Natural killer cell (primary cell): Measurements from ENCODE around the gene RND3. TPM values are rescaled to one million over a fixed set of nuclear protein-coding genes. Genes with fewer than 3 reads are reported as not detected.

Source experiments
- ATAC-seq, 3 donors: fragments of 150-1000 bp in 2 of 3; fragments of 200-7000 bp in 1 of 3; cut with Tn5 transposase; 1 replicate in 1 of 3; 2 replicates in 2 of 3; pipeline ENCODE4 v1.10.0; 2021; ENCODE audit warnings: mild to moderate bottlenecking in 2 of 3, moderate library complexity in 2 of 3
- DNase-seq, 2 donors: peaks; one replicate each; pipeline versions ENCODE4 v3.0.0 to v3.0.0-alpha.2; 2013 to 2021; ENCODE audit warnings: mixed read lengths in 1 of 2
- H3K27ac ChIP-seq: one replicate; pipeline ENCODE4 v1.5.1; 2013; ENCODE audit warnings: mild to moderate bottlenecking, low read length
- H3K27me3 ChIP-seq: one replicate; pipeline ENCODE4 v1.6.1; 2013; ENCODE audit warnings: low read length; ENCODE audit not compliant: control insufficient read depth, insufficient read depth
- H3K36me3 ChIP-seq: one replicate; pipeline ENCODE4 v1.6.1; 2013; ENCODE audit warnings: low read length; ENCODE audit not compliant: control insufficient read depth, insufficient read depth
- H3K4me1 ChIP-seq: one replicate; pipeline ENCODE4 v1.6.1; 2013; ENCODE audit warnings: low read length; ENCODE audit not compliant: control insufficient read depth, insufficient read depth
- H3K4me3 ChIP-seq: one replicate; pipeline ENCODE4 v1.5.1; 2013; ENCODE audit warnings: low read length
- H3K9me3 ChIP-seq: one replicate; pipeline ENCODE4 v1.6.1; 2013; ENCODE audit warnings: low read length; ENCODE audit not compliant: control insufficient read depth, insufficient read depth
- H3K27ac Mint-ChIP-seq, 2 donors: one replicate each; pipeline ENCODE4 v1.8.0; 2022; ENCODE audit warnings: mild to moderate bottlenecking in 2 of 2, mixed read lengths in 2 of 2, moderate library complexity in 1 of 2
- H3K27me3 Mint-ChIP-seq, 2 donors: one replicate each; pipeline ENCODE4 v1.8.0; 2022; ENCODE audit warnings: low read depth in 2 of 2, mixed read lengths in 2 of 2
- H3K36me3 Mint-ChIP-seq: one replicate; pipeline ENCODE4 v1.8.0; 2022; ENCODE audit warnings: mixed read lengths
- H3K4me1 Mint-ChIP-seq, 2 donors: one replicate each; pipeline ENCODE4 v1.8.0; 2022; ENCODE audit warnings: mixed read lengths in 2 of 2
- H3K4me3 Mint-ChIP-seq: one replicate; pipeline ENCODE4 v1.8.0; 2022; ENCODE audit warnings: mild to moderate bottlenecking, moderate library complexity, mixed read lengths
- H3K9me3 Mint-ChIP-seq, 2 donors: one replicate each; pipeline ENCODE4 v1.8.0; 2022; ENCODE audit warnings: mixed read lengths in 2 of 2
- WGBS: methylation state at CpG from one replicate; pipeline ENCODE4 v1.1.7; 2013; ENCODE audit warnings: missing lambda C conversion rate; ENCODE audit not compliant: insufficient coverage; 5-methylcytosine and 5-hydroxymethylcytosine counted together
- intact Hi-C: fragments of 100-400 bp; cut with micrococcal nuclease; formaldehyde crosslinking; loops from one replicate; pipeline ENCODE4 v1.14.2; 2022
- total RNA-seq, 4 donors: library from RNA; stranded (reverse); fragments of 120-200 nt in 1 of 4; gene quantifications; one replicate each; pipeline versions ENCODE4 v1.2.3 to v1.2.4, GENCODE V29; 2013 to 2022
- TF ChIP-seq, protein P1 (sequence below): fragments of 200-600 bp; IDR thresholded peaks from one replicate; pipeline ENCODE4 v1.8.0; 2022; ENCODE audit warnings: antibody characterized with exemption

Gene RND3
- total RNA-seq, 3 donors from 2014 or later (not counting 1 experiment from before 2014, with no cell fraction given), result not detected

DNA sequence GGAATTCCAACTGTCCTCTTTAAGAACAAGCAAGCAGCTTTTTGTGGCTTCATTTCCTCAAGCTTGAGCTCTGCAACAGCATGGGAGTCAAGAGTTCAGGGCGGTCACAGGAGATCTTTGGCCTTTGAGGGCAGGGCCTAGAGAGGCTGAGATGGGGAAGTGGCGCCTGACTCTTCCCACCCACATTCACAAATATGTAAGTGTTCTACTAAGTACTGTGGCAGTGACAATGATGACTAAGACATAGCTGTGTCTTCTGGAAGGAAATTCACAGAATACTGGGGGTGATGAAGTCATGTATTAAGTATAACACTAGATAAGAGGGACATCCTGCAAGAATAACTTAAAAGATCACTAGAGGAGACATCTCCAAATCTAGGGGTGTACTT, 15.0 kb downstream of the RND3 start:
- no peak overlapping the region for H3K4me3 ChIP-seq
- no CpG with 5 or more reads among the region's 2 CpGs for WGBS
- Mint-ChIP-seq H3K27ac (no peak overlapping the region), H3K27me3 (no peaks in the 10 kb centered on the region), H3K9me3 (peaks cover 8 to 12% of the 10 kb centered on the region in 2 donors), H3K36me3 (no peaks in the 10 kb centered on the region), H3K4me3 (no peak overlapping the region), H3K4me1 (no peaks in the 10 kb centered on the region)
- H3K27me3 ChIP-seq, result no peaks in the 10 kb centered on the region
- no peak for ATAC-seq
- TF ChIP-seq, protein P1, sequence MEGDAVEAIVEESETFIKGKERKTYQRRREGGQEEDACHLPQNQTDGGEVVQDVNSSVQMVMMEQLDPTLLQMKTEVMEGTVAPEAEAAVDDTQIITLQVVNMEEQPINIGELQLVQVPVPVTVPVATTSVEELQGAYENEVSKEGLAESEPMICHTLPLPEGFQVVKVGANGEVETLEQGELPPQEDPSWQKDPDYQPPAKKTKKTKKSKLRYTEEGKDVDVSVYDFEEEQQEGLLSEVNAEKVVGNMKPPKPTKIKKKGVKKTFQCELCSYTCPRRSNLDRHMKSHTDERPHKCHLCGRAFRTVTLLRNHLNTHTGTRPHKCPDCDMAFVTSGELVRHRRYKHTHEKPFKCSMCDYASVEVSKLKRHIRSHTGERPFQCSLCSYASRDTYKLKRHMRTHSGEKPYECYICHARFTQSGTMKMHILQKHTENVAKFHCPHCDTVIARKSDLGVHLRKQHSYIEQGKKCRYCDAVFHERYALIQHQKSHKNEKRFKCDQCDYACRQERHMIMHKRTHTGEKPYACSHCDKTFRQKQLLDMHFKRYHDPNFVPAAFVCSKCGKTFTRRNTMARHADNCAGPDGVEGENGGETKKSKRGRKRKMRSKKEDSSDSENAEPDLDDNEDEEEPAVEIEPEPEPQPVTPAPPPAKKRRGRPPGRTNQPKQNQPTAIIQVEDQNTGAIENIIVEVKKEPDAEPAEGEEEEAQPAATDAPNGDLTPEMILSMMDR, result no peak
- H3K4me1 ChIP-seq, result no peaks in the 10 kb centered on the region
- no peak overlapping the region for H3K27ac ChIP-seq
- no peak for DNase-seq
- no peaks in the 10 kb centered on the region for H3K9me3 ChIP-seq
- intact Hi-C loops, result no loop called here
- H3K36me3 ChIP-seq, result no peaks in the 10 kb centered on the region

DNA sequence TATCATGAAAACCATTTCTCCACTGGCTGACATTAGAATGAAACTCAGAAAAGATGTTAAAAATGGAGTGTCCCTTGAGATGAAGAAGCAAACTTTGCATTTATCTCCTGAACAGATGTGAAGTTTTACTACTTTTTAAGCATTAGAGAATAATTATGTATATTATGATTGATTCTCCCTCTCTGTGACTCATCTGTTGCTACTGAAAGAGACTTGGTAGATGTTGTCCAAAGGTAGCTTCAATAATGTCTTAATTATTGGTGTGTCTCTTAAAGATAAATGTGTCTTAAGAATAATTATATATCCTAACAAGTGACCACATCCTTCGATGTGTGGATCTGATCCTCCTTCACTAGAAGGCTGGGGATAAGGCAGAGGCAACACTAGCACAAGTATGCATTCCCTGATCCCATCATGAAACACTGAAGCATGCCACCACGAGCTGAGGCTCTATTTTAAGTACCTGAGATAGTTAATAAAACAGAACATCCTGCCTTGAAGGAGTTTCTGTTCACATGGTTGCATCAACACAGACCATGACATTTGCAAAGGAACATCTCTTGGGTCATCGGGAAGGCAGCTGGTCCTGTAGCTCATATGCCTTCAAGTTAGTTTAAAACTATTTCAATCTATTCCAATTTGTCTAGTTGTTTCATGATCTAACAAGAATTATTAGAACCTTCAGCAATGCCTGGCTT, 15.5 kb downstream of the RND3 start:
- H3K27me3 Mint-ChIP-seq, result no peaks in the 10 kb centered on the region
- H3K36me3 Mint-ChIP-seq, result no peaks in the 10 kb centered on the region

DNA sequence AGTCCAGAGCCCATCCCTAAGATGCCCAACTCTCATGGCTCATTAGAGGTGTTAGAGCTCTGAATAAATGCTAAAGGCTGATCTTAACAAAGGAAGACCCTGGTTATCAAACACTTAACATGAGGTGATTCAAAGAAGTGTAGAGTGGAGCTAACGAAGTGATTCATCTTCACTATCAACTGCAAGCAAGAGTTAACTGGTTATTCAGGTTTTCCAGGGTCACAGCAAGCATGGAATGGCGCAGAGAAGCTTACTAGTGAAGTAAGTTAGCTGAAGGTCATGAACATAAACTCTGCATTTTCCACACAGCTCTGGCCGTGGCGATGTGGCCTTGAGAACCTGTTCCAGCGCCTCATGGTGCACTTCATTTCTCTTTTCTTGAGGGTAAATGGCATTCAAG, 17.0 kb downstream of the RND3 start:
- Histone ChIP-seq H3K36me3 (no peaks in the 10 kb centered on the region), H3K27me3 (no peaks in the 10 kb centered on the region), H3K4me1 (no peaks in the 10 kb centered on the region), H3K9me3 (no peaks in the 10 kb centered on the region), H3K4me3 (no peak overlapping the region), H3K27ac (no peak overlapping the region)
- Mint-ChIP-seq H3K9me3 (peaks cover 8 to 12% of the 10 kb centered on the region in 2 donors), H3K27me3 (no peaks in the 10 kb centered on the region), H3K27ac (no peak overlapping the region), H3K4me3 (no peak overlapping the region), H3K36me3 (no peaks in the 10 kb centered on the region), H3K4me1 (no peaks in the 10 kb centered on the region)
- 73% methylated on average over 5 of the region's 5 CpGs for WGBS
- ATAC-seq (no peak), DNase-seq (no peak)
- intact Hi-C loops, result no loop called here
- TF ChIP-seq, protein P1, result no peak

More for the DNA sequence above, 15.5 kb downstream of the RND3 start:
- Histone ChIP-seq H3K27ac (no peak overlapping the region), H3K36me3 (no peaks in the 10 kb centered on the region), H3K27me3 (no peaks in the 10 kb centered on the region), H3K4me1 (no peaks in the 10 kb centered on the region), H3K4me3 (no peak overlapping the region), H3K9me3 (no peaks in the 10 kb centered on the region)
- H3K4me3 Mint-ChIP-seq, result no peak overlapping the region
- TF ChIP-seq, protein P1, result no peak
- no peak for DNase-seq
- H3K27ac Mint-ChIP-seq, result no peak overlapping the region
- peaks cover 8 to 12% of the 10 kb centered on the region in 2 donors for H3K9me3 Mint-ChIP-seq
- 71% methylated on average over 3 of the region's 3 CpGs for WGBS
- H3K4me1 Mint-ChIP-seq, result no peaks in the 10 kb centered on the region
- no peak for ATAC-seq
- intact Hi-C loops, result no loop called here
